Small intestine (tissue), 7 donors: ENCODE data around the gene OPN3. TPM values are rescaled to one million over a fixed set of nuclear protein-coding genes. Genes with fewer than 3 reads are reported as not detected.
A peak's percentile ranks its signal among the peaks of the same experiment; 100 is the strongest.

Experiments
- DNase-seq, 2 donors: peaks; one replicate each; pipeline versions ENCODE4 v3.0.0 to v3.0.0-alpha.2; 2013
- FAIRE-seq: peaks from 2 replicates; lab custom pipeline; 2012; peaks lifted over from hg19 to GRCh38; lab: Jason Lieb, UNC
- H3K27ac ChIP-seq, 3 donors: one replicate each; pipeline ENCODE4 v1.5.1; 2013; ENCODE audit warnings: low read length in 2 of 3, mild to moderate bottlenecking in 2 of 3, control low read depth in 1 of 3, inconsistent platforms in 1 of 3, low read depth in 1 of 3, moderate library complexity in 1 of 3
- H3K27me3 ChIP-seq, 3 donors: one replicate each; pipeline ENCODE4 v1.6.1; 2013; ENCODE audit warnings: low read length in 3 of 3, inconsistent platforms in 1 of 3; ENCODE audit not compliant: control insufficient read depth in 3 of 3, insufficient read depth in 3 of 3
- H3K36me3 ChIP-seq, 3 donors: one replicate each; pipeline ENCODE4 v1.6.1; 2013; ENCODE audit warnings: low read length in 3 of 3, inconsistent platforms in 1 of 3, low read depth in 1 of 3, mild to moderate bottlenecking in 1 of 3, moderate library complexity in 1 of 3; ENCODE audit not compliant: control insufficient read depth in 3 of 3, insufficient read depth in 2 of 3
- H3K4me1 ChIP-seq, 3 donors: one replicate each; pipeline ENCODE4 v1.6.1; 2013; ENCODE audit warnings: low read length in 2 of 3, inconsistent platforms in 1 of 3, low read depth in 1 of 3, mild to moderate bottlenecking in 1 of 3, moderate library complexity in 1 of 3; ENCODE audit not compliant: control insufficient read depth in 3 of 3, insufficient read depth in 2 of 3
- H3K4me3 ChIP-seq, 3 donors: one replicate each; pipeline ENCODE4 v1.5.1; 2013; ENCODE audit warnings: low read length in 3 of 3, control low read depth in 1 of 3, inconsistent platforms in 1 of 3, low read depth in 1 of 3, mild to moderate bottlenecking in 1 of 3, moderate library complexity in 1 of 3
- H3K9me3 ChIP-seq, 2 donors: one replicate each; pipeline ENCODE4 v1.6.1; 2013; ENCODE audit warnings: low read depth in 1 of 2, low read length in 1 of 2; ENCODE audit not compliant: control insufficient read depth in 2 of 2, insufficient read depth in 1 of 2
- WGBS, 3 donors: extraction: QIAGEN DNeasy Blood & Tissue Kit; methylation state at CpG; one replicate each; pipeline ENCODE4 v1.1.7; 2013; 5-methylcytosine and 5-hydroxymethylcytosine counted together
- polyA plus RNA-seq, 4 donors: library from polyadenylated mRNA; stranded (reverse) in 3 of 4; unstranded in 1 of 4; fragments of 200-250 nt in 3 of 4; fragments of 120-200 nt in 1 of 4; gene quantifications; one replicate each; pipeline versions ENCODE4 v1.2.1 to v1.2.3, GENCODE V29; 2013
- donor health status: healthy with polysubstance abuse.
- donor health status: control.
- donor health status: control.
- donor health status: Bipolar disorder and iron deficiency.
- donor health status: healthy.

OPN3 gene
- polyA plus RNA-seq, 4 donors = 5.0 to 27.9 (median 8.6) TPM

DNA sequence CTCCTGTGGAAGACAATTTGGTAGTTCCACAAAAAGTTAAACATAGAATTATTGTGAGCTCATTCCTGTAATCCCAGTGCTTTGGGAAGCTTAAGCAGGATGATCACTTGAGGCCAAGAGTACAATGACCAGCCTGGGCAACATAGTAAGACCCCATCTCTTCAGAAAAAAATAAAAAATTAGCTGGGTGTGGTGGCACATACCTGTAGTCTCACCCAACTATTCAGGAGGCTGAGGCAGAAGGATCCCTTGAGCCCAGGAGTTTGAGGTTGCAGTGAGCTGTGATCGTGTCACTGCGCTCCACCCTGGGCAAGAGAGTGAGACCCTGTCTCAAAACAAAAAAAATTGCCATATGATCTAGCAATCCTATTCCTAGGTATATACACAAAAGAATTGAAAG is 4.1 kb upstream of the OPN3 start:
- peaks cover 0 to 12% of the 10 kb centered on the region in 2 donors for H3K9me3 ChIP-seq
- no peak for FAIRE-seq
- H3K4me1 ChIP-seq = peaks cover 0 to 10% (median 2%) of the 10 kb centered on the region in 3 donors
- H3K4me3 ChIP-seq = no peak overlapping the region
- WGBS, 3 donors = 93 to 100% (median 97%) methylated on average over 2 of the region's 2 CpGs
- no peak for DNase-seq
- H3K27ac ChIP-seq = no peak overlapping the region
- H3K36me3 ChIP-seq = no peaks in the 10 kb centered on the region
- H3K27me3 ChIP-seq = no peaks in the 10 kb centered on the region

- Histone ChIP-seq H3K27me3 (no peaks in the 10 kb centered on the region), H3K9me3 (peaks cover 0 to 12% of the 10 kb centered on the region in 2 donors), H3K36me3 (no peaks in the 10 kb centered on the region), H3K27ac (peak overlapping the region in 1 of 3 donors; percentile 86), H3K4me1 (peaks cover 0 to 10% (median 2%) of the 10 kb centered on the region in 3 donors), H3K4me3 (no peak overlapping the region)
- DNase-seq (peak; percentile 70 to 77), FAIRE-seq (no peak)
- WGBS, 3 donors = 46 to 86% (median 72%) methylated on average over 1 of the region's 1 CpG
Measured at GRCh38 chr1:241642593-241642944, 2.4 kb upstream of the OPN3 start.

GRCh38 chr1:241641773-241642592 is 1.8 kb upstream of the OPN3 start:
- Histone ChIP-seq H3K4me3 (no peak overlapping the region), H3K27ac (peak overlapping the region in 1 of 3 donors; percentile 86), H3K4me1 (peaks cover 0 to 10% (median 2%) of the 10 kb centered on the region in 3 donors), H3K36me3 (no peaks in the 10 kb centered on the region), H3K9me3 (peaks cover 0 to 12% of the 10 kb centered on the region in 2 donors), H3K27me3 (no peaks in the 10 kb centered on the region)
- DNase-seq = no peak
- no peak for FAIRE-seq
- 70 to 78% (median 77%) methylated on average over 12 of the region's 12 CpGs for WGBS, 3 donors

GRCh38 chr1:241640867-241641622 is 876 bp upstream of the OPN3 start:
- Histone ChIP-seq H3K4me3 (peak overlapping the region in 2 of 3 donors; percentile 54 to 81), H3K27me3 (no peaks in the 10 kb centered on the region), H3K27ac (peak overlapping the region in 2 of 3 donors; percentile 61 to 92), H3K9me3 (peaks cover 0 to 12% of the 10 kb centered on the region in 2 donors), H3K4me1 (peaks cover 0 to 10% (median 2%) of the 10 kb centered on the region in 3 donors), H3K36me3 (no peaks in the 10 kb centered on the region)
- no peak for FAIRE-seq
- DNase-seq = peak; percentile 37 to 82
- WGBS, 3 donors = 83 to 90% (median 86%) methylated on average over 9 of the region's 9 CpGs

GRCh38 chr1:241639623-241640148 is 483 bp downstream of the OPN3 start:
- peak overlapping the region; percentile 81 to 95 (median 94) for H3K4me3 ChIP-seq
- no peaks in the 10 kb centered on the region for H3K27me3 ChIP-seq
- WGBS, 3 donors = 0 to 2% (median 1%) methylated on average over 28 to 42 of the region's 42 CpGs
- no peaks in the 10 kb centered on the region for H3K36me3 ChIP-seq
- DNase-seq (peak in 1 of 2 donors; percentile 44), FAIRE-seq (no peak)
- peaks cover 0 to 12% of the 10 kb centered on the region in 2 donors for H3K9me3 ChIP-seq
- H3K27ac ChIP-seq = peak overlapping the region; percentile 56 to 81 (median 64)
- peaks cover 0 to 10% (median 2%) of the 10 kb centered on the region in 3 donors for H3K4me1 ChIP-seq

- WGBS, 3 donors = 6 to 13% (median 13%) methylated on average over 11 of the region's 11 CpGs
- peak overlapping the region in 2 of 3 donors; percentile 32 to 59 for H3K27ac ChIP-seq
Measured at GRCh38 chr1:241638909-241639622, 1.1 kb downstream of the OPN3 start.

GRCh38 chr1:241638099-241638682 is 2.0 kb downstream of the OPN3 start:
- no peak for DNase-seq
- Histone ChIP-seq H3K9me3 (peaks cover 0 to 11% of the 10 kb centered on the region in 2 donors), H3K27me3 (no peaks in the 10 kb centered on the region), H3K4me3 (no peak overlapping the region), H3K4me1 (peaks cover 0 to 10% (median 2%) of the 10 kb centered on the region in 3 donors), H3K27ac (no peak overlapping the region), H3K36me3 (no peaks in the 10 kb centered on the region)
- 67 to 74% (median 71%) methylated on average over 5 of the region's 5 CpGs for WGBS, 3 donors
- FAIRE-seq = no peak

More at GRCh38 chr1:241638909-241639622, 1.1 kb downstream of the OPN3 start:
- Histone ChIP-seq H3K9me3 (peaks cover 0 to 12% of the 10 kb centered on the region in 2 donors), H3K27me3 (no peaks in the 10 kb centered on the region), H3K36me3 (no peaks in the 10 kb centered on the region), H3K4me3 (peak overlapping the region; percentile 81 to 95 (median 94)), H3K4me1 (peaks cover 0 to 10% (median 2%) of the 10 kb centered on the region in 3 donors)
- DNase-seq (peak; percentile 21 to 39), FAIRE-seq (no peak)
